Right renal cortex interstitium (tissue), 3 donors: ENCODE results near the gene ATXN2. TPM values are rescaled to one million over a fixed set of nuclear protein-coding genes. Genes with fewer than 3 reads are reported as not detected.
"Not testable (repeated sequence)": the region's sequence is repeated elsewhere in the genome, so short reads cannot be mapped to it uniquely, and the experiment has no call there.

ENCODE experiments used
- DNase-seq, 3 donors: peaks; one replicate each; pipeline ENCODE4 v3.0.0-alpha.2; 2013; ENCODE audit warnings: low read depth in 3 of 3, low spot score in 2 of 3
- polyA plus RNA-seq, 3 donors: library from polyadenylated mRNA; unstranded; fragments of 120-200 nt; gene quantifications; one replicate each; pipeline ENCODE4 v1.2.1, GENCODE V29; 2013; ENCODE audit not compliant: insufficient read length in 3 of 3

The ATXN2 gene
- polyA plus RNA-seq, 3 donors, result 61.8 to 75.3 (median 66.4) TPM

DNA sequence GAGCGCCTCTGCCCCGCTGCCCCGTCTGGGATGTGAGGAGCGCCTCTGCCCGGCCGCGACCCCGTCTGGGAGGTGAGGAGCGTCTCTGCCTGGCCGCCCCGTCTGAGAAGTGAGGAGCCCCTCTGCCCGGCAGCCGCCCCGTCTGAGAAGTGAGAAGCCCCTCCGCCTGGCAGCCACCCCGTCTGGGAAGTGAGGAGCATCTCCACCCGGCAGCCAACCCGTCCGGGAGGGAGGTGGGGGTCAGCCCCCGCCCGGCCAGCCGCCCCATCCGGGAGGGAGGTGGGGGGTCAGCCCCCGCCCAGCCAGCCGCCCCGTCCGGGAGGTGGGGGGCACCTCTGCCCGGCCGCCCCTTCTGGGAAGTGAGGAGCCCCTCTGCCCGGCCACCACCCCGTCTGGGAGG is 91.9 kb downstream of the ATXN2 start:
- DNase-seq, result not testable (repeated sequence)

DNA sequence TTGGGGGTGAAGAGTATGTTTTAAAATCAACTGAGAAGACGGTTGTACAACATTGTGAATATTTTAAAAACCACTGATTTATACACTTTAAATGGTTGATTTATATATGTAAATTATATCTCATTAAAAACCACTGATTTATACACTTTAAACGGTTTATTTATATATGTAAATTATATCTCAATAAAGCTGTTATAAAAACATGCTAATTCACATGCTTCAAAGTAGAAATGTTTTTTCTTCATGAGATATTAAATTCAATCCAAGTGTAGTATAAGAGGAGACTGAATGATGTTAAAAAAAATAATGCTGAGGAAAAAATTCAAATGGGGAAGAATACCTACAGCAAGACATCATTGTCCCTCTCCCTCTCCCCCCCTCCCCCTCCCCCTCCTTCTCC is 92.9 kb downstream of the ATXN2 start:
- no peak for DNase-seq

DNA sequence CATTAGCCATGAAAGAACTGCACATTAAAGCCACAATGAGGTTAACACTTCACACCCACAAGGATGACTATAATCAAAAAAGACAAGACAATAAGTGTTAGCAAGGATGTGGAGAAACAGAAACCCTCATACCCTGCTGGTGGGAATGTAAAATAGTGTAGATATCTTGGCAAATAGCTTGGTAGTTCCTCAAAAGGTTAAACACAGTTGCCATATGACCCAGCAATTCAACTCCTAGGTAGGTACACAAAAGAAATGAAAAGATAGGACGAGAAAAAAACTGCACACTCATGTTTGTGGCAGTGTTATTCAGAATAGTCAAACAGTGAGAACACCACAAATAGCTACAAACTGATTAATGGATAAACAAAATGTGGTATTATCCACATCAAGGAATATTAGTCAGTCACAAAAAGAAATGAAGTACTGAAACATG is 93.5 kb downstream of the ATXN2 start:
- DNase-seq, result no peak

DNA sequence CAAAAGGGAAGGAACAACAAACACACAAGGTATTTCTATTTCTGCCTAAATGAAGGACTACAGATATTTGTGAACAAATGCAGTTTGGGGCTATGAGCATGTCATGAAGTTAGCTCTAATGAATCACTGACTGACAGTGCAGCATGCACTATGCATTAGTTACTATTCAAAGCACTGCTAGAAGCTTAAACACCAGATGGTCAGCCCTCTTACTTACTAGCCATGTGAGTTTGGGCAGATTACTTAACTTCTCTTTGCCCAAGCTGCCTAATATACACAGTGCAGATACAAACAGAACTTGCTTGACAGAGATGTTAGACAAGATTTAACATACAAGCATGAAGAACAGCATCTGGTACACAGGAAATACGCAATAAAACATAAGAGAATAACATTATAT is 96.0 kb downstream of the ATXN2 start:
- DNase-seq, result no peak

DNA sequence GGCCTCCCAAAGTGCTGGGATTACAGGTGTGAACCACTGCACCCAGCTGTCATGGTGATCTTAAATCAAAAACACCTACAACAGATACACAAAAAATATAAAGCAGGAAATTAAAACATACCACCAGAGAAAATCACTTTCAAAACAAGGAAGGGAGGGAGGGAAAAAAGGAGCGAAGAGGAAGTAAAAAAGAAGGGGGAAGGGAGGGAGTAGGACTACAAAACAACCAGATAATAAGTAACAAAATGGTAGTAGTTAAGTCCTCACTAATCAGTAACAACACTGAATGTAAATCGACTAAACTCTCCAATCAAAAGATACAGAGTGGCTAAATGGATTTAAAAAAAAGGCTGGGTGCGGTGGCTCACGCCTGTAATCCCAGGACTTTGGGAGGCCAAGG is 104.4 kb downstream of the ATXN2 start:
- no peak for DNase-seq

DNA sequence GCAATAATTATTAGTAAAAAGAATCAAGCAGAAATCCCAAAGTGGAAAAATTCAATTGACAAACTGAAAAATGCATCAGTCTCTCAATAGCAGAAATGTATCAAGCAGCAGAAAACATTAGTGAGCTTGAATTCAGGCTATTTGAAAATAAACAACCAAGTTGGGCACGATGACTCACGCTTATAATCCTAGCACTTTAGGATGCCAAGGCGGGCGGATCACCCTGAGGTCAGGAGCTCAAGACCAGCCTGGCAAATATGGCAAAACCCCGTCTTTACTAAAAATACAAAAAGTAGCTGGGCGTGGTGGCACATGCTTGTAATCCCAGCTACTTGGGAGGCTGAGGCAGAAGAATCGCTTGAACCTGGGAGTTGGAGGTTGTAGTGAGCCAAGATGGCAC is 106.1 kb downstream of the ATXN2 start:
- not testable (repeated sequence) for DNase-seq

DNA sequence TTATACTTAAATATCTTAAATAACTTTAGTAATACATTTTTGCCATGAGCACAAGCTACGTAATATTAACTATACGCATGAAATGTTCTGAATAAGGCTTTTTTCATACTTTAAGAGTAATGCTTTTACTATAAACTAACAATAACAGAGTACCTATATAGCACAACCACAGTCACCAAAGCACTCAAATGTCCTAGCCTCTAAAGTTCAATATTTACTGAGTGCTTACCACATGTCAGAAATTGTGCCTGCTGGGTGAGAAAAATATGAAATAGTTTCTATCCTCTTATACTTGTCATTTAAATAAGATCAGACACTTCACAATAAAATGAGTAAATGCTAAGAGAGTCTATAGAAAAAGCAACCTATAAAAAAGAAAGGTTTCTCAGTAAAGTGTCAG is 110.3 kb downstream of the ATXN2 start:
- no peak for DNase-seq

DNA sequence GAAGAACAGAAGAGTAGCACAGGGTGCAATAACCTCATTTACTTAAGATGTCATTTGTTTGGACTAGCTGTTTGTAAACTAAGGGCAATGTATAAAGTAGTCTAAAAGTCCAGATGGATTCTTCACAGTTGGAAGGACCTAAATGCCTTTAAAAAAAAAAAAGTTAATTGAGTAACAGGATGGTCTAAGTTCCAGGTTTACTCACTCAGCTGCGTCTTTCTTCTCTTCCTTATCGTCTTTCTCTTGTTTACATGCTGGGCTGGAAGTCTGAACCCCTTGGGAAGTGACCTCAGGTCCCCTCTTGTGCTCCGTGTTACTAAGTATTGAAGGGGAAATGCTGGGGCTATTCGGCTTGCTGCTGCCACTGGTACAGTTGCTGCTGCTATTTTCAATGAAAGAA is 110.8 kb downstream of the ATXN2 start:
- no peak for DNase-seq

DNA sequence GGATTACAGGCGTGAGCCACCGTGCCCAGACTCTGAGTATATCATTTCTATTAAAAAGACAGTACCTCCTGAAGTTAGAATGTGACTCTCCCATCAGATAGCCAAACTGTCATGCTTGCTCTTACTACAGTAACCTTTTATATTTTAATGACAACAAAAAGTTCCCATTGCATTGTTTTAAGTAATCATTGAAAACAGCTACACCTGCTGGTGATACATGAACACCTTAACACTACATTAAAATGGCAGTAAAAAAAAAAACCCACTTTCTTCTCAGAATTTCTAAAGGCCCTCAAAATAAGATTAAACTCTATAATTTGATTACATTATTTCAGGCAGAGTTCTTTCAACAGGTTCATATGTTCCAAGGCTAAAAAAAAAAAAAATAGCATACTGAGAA is 116.7 kb downstream of the ATXN2 start:
- no peak for DNase-seq

DNA sequence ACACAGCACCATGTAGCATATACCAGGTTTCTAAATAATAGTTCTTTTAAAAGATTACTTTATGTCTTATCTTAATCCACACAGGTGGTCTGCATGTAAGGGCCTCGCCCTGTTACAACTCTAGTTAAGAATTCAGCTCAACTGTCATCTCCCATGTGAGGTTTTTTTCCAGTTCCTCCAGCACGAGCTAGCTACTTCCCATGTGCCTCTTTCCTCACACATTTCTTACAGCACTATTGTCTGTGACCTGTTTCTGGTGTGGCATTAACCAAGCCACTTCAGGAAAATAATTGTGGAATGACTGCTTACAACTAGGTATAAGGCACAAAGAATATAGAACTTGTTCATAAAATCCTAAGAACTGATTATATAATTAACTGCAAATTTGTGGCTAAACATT is 127.9 kb downstream of the ATXN2 start:
- no peak for DNase-seq

DNA sequence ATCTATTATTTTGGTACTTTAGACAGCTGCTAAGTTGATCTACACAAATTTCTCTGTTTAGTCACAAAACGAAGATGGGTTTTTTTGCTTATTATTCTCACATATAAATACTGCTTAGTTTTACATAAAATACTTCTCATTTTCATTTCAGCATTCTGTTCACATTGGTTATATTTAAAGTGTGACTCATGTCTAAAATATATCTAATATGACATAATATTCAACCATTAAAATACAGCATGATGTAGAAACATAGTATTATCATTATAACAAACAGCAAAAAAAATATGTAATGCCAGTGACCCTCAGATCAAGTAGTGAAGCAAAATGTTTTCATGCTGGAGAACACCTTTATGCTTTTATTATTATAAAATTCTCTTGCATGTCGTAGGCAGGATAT is 129.7 kb downstream of the ATXN2 start:
- no peak for DNase-seq

DNA sequence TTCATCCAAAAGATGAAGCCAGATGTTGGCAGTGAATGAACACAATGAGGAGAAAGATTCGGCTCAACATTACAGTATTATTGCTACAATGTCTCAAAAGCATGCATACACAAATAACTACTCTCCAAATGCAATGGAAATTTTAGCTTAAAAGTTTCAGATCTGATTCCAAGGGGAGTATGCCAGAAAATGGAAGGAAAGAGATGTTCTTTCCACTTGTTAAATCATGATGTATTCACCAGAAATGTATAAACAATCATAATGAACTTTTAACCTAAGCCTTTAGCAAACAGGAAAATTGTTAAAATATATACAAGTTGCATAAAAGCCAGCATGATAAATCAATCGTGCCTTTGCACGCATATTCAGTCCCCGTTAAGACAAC is 131.3 kb downstream of the ATXN2 start:
- DNase-seq, result no peak

DNA sequence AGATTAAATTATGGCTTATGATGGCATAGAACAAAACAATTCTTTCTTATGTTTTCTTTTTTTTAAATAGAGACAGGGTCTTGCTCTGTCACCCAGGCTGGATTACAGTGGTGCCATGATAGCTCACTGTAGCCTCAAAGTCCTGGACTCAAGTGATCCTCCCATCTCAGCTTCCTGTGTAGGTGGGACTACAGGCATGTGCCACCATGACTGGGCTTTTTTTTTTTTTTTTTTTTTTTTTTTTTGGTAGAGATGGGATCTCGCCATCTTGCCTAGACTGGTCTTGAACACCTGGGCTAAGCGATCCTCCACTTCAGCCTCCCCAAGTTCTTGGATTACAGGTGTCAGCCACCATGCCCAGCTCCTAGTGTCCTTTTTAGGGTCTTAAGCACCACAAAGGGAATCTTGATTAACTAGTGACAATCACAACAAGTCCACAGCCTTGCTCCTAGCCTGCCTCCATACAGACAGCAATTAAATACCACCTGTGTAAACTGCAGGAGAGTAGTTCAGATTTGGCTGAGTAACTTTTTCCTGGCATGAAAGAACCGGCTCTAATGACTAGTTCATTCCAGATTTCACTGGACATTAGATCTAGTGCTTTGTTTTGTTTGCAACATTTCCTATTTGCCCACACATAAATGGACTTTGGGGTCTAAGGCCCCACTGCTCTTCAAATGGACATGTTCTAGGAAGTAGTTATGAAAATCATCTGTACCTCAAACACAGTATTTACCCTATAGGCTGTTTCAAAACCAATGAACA is 131.8 kb downstream of the ATXN2 start:
- DNase-seq, result no peak

DNA sequence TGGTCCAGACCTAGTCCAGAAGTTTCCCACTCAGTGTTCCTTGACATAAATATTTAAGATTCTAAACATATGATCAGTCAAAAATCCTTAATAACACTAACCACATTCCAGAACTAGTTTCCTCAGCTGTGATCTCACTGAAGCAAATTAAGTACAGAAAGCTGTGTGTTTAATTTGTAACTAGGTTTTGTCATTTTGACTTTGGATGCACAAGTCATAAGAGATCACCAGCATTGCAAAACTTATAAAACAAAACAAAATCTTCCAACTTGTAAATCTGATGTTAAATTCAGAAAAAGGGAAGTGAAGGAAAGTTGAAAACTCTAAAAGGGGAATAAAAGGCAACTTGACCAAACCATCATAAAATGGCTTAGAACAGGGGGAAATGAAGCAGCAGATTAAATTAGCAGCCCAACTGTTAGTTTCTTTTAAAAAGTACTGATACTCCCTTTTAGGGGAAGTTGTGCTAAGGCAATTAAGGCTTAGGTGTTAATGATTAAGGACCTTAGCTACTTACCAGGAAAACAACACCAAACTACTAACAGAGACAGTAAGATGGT is 136.8 kb downstream of the ATXN2 start:
- DNase-seq, result no peak

DNA sequence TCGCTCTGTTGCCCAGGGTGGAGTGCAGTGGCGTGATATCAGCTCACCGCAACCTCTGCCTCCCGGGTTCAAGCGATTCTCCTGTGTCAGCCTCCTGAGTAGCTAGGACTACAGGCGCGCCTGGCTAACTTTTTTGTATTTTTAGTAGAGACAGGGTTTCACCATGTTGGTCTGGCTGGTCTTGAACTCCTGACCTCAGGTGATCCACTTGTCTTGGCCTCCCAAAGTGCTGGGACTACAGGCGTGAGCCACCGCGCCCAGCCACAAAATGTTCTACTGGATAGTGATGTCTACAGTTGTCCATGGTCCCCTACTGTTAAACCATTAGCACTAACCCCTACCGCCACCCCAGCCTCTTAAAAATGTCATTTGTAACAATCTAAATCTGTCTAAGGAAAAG is 139.0 kb downstream of the ATXN2 start:
- DNase-seq, result not testable (repeated sequence)

DNA sequence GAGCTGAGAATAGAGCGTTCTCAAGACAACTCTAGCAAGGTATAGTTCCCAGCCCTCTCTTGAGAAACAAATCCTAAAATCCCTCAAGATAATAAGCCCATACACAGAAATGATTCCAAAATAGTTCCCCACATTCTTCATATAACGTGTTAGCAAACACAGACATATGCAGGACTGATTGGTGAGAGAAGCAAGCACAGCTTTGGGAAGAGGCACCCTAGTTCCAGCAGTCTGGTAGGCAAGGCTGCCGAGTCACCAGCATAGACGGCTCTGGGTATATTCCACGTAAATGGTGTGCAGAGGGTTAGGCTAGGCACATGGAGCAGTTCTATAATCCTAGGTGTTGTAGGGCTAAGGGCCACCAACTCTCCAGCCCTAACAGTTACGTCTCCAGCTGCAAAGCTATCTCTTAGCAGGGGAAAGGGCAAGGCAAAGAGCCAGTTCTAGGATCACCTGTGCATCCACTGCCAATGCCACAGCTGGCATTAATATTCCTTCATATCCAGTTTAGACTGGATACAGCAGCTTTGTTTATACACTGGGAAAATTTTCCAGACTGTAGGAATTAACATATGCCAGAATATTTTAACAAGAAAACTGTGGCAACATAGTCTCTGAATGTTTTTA is 140.5 kb downstream of the ATXN2 start:
- DNase-seq, result no peak

DNA sequence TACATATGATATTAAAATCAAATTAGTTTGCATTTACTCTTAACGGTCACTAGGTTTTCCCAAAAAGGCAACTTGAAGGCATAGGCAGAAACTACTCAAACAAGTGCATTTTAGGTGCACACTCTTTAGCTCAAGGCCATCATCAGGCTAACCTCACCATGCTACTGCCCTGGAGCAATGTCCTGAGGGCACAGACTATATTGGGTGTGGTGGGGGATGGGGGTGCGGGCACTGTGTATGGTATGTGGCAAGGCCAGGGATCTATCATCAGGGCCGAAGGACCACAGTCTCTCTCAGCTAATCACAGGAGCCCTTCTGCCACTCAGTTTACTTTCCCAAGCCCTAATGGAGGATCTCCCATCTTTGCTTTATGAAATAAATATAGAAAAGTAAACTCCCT is 141.5 kb downstream of the ATXN2 start:
- DNase-seq, result no peak

DNA sequence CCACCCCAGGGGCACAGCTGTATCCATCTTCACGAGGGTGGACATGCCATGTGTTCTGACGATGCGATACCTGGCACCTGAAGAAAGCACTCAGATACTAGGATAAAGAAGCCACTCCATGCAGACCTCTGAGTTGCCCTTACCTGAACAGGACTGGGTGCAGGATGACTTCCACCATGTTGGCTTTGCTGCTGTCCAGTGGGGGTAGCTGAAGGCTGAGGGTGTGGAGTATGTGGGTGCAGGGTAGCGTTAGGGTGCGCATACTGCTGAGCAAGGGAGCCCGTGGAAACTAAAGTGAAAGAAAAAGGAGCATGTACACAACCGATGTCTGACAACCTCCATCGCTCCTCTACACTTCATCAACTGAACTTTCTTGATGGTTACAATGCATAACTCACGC is 142.0 kb downstream of the ATXN2 start:
- no peak for DNase-seq

DNA sequence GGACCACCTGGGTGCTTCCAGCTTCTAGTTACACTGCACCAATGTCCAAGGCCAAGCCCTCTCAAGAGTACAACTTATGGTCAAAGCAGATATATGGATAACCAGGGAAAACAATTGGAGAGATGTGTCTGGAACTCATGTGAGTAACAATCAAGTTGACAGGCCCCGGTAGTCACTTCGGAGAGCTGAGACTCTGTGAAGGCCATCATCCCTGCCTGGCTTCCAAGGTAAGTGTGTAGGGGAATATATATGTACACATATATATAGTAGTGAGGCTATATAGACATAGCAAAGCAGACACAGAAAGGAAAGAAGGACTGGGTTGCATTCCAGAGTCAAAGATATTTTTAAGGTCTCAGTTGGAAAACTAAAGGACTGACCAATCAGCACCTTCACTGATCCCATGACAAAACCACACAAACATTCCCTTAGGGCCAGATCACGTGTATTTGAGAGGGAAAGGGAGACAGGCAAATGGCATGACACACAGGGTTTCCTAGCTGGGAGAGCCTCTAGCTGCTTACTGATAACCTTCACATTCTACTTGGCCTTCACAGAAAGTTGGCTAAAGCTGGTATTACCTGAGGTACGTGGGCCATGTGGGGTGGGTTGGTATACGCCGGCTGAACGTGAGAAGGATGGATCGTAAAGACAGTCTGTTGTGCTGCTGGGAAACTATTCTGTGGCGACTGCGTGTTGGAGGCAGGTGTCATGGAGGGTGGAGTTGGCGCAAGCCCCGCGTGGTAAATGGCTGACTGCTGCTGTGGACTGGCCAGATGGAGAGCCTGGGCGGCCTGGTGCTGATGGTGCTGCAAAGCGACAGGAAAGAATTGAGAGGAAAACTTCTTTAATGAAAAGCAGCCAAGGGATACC is 143.4 kb downstream of the ATXN2 start:
- no peak for DNase-seq

DNA sequence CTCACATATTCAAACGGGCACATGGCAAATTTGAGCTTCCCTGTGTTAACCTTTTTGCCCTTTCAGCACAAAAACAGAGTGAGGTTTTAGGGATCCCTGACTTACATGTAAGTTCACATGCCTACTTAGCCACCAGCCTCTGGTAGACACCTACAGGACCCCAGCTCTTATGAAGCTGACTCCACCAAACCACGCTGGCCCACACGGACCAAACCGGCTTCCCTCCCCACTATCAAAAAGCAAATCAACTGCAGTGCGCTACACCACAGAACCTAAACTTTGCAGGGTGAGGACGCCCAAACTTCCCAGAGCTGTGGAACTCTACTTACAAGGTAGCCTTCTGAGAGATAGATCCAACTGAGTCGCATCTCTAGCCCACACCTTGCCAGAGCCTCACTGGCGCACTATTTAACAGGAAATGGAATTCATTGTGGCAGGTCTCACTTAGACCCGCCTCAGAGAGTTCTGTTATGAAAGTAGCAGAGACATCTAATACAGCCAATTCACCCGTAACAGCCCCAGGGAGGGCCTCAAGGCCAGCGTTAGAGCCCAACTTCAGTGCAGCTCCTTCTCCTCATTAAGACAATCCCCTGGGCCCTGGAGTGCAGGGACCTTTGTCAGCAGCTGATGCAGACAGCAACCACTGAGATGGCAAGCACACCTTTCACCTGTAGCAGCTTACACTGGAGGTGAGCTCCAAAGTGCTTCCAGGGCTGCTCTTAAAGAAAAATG is 144.2 kb downstream of the ATXN2 start:
- no peak for DNase-seq

DNA sequence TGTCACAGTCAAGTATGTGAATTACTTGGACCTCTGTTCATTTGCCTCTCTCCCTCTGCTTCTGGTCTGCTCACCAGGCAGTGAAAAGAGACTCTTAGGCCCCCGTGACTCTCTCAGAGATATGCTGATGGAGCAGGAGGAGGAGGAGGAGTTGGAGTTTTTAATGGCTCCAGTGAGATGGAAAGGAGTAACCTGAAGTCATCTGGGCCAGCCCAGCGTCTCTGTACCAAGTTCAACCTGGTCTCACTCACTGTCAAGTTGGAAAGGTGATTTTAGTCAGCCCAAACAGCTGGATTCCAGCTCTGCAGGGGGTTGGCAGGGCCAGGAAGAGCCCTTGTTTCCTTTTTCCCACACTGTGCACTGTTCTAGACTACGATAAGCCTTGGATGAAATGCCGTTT is 144.8 kb downstream of the ATXN2 start:
- no peak for DNase-seq
